ENCODE measurements around the gene DOK7.

DNA sequence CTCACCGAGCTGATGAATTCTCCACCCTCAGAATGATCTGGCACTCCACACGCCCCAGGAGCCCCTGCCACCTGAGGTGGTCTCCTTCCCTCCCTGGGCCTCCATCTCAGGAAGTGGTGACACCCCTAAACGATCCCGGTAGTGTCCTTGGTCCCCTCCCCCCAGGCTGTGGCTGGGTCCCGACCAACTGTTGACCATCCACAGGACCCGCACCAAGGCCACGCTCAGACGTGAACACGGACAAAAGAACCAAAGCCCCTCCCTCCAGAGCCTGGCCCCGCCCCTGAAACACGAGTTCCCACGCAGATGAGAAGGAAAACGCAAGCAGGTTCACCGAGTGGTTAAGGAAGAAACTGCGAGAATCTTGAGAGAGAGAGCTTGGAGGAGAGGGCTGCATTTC is 52.5 kb downstream of the DOK7 start:
- TF ChIP-seq, protein P1, sequence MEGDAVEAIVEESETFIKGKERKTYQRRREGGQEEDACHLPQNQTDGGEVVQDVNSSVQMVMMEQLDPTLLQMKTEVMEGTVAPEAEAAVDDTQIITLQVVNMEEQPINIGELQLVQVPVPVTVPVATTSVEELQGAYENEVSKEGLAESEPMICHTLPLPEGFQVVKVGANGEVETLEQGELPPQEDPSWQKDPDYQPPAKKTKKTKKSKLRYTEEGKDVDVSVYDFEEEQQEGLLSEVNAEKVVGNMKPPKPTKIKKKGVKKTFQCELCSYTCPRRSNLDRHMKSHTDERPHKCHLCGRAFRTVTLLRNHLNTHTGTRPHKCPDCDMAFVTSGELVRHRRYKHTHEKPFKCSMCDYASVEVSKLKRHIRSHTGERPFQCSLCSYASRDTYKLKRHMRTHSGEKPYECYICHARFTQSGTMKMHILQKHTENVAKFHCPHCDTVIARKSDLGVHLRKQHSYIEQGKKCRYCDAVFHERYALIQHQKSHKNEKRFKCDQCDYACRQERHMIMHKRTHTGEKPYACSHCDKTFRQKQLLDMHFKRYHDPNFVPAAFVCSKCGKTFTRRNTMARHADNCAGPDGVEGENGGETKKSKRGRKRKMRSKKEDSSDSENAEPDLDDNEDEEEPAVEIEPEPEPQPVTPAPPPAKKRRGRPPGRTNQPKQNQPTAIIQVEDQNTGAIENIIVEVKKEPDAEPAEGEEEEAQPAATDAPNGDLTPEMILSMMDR (IDR thresholded peaks at IDR 0.05): no peak
- TF ChIP-seq POLR2AphosphoS5 (IDR thresholded peaks at IDR 0.05): no peak

Data from breast epithelium (tissue), 3 donors.